A549 (cell line): ENCODE results near the gene SMIM36.

Experiments
- CHD2 ChIP-seq: fragments of 150-350 bp; IDR thresholded peaks from 2 replicates; pipeline ENCODE4 v1.6.1; 2014; ENCODE audit warnings: low read length; ENCODE audit not compliant: partially characterized antibody
- CTCF ChIP-seq: fragments of >200 bp; sonication (Bioruptor Twin); formaldehyde crosslinking; IDR thresholded peaks from 3 replicates; pipeline ENCODE4 v1.5.1; 2016
- EP300 ChIP-seq, 2 experiments: fragments of >200 bp; sonication (Bioruptor Twin); formaldehyde crosslinking; IDR thresholded peaks; 2 replicates in 1 of 2; 3 replicates in 1 of 2; pipeline ENCODE4 v1.6.1; 2016 to 2017
- HDAC2 ChIP-seq: fragments of 200-600 bp; sonication (generic); IDR thresholded peaks from 2 replicates; pipeline ENCODE4 v1.6.1; 2016
- JUN ChIP-seq, 2 experiments: fragments of >200 bp; sonication (Bioruptor Twin); formaldehyde crosslinking; IDR thresholded peaks; 2 replicates in 1 of 2; 3 replicates in 1 of 2; pipeline ENCODE4 v1.6.1; 2016 to 2017
- JUNB ChIP-seq: fragments of >200 bp; sonication (Bioruptor Twin); formaldehyde crosslinking; IDR thresholded peaks from 2 replicates; pipeline ENCODE4 v1.6.1; 2016
- KDM1A ChIP-seq: fragments of 200-600 bp; sonication (generic); IDR thresholded peaks from 2 replicates; pipeline ENCODE4 v1.6.1; 2016; ENCODE audit warnings: low read depth, mild to moderate bottlenecking
- MAX ChIP-seq: IDR thresholded peaks from 2 replicates; pipeline ENCODE4 v1.6.1; 2012
- MYC ChIP-seq: IDR thresholded peaks from 2 replicates; pipeline ENCODE4 v1.6.1; 2012; ENCODE audit warnings: mild to moderate bottlenecking, inconsistent platforms, low read length, improper control_type of control experiment, borderline replicate concordance
- PHF8 ChIP-seq: fragments of 200-600 bp; sonication (generic); IDR thresholded peaks from 2 replicates; pipeline ENCODE4 v1.6.1; 2016; ENCODE audit warnings: low read depth, mild to moderate bottlenecking, antibody characterized with exemption, moderate library complexity, borderline replicate concordance
- POLR2A ChIP-seq: IDR thresholded peaks from 2 replicates; pipeline ENCODE4 v1.6.1; 2012; ENCODE audit warnings: mild to moderate bottlenecking, low read length
- POLR2AphosphoS2 ChIP-seq: conservative IDR thresholded peaks from 2 replicates; pipeline ENCODE4 v1.6.1; 2012; ENCODE audit warnings: low read length, improper control_type of control experiment, inconsistent platforms
- RFX5 ChIP-seq: fragments of 450-650 bp; IDR thresholded peaks from 2 replicates; pipeline ENCODE4 v1.7.1; 2014; ENCODE audit warnings: antibody characterized with exemption, mild to moderate bottlenecking, moderate library complexity
- TF ChIP-seq, protein P1 (sequence below): fragments of 450-650 bp; IDR thresholded peaks from 2 replicates; pipeline ENCODE4 v1.6.1; 2014; ENCODE audit warnings: antibody characterized with exemption

DNA sequence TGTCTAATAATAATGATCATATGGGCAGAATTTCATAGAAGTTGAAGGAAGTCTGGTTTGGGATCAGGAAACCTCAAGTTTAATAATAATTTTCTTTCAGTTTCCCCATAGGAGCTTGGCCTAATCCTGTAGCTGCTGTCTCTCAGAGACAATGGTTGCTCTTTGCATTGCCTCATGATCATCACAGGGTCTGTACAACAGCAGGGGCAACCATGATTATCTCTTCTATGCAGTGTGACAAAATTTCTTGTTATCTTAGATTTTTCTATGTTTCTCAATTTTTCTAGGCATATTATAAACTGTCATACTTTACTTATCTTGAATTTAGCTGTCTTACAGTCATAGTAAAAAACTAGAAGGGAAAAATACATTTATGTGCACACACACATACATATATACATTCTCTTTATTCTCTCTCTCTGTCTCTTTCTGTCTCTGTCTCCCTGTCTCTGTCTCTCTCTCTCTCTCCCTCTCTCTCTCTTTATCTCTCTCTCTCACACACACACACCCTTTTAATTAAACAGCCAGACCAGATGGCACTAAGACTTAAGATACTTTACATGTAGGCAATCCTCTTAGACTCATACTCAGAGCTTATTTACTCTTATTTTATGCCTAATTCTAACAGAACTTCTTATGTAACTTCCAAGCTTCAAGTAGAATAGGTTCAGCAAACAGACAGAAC is 30.5 kb downstream of the SMIM36 start:
- TF ChIP-seq KDM1A: no peak
- TF ChIP-seq POLR2AphosphoS2: no peak
- no peak for TF ChIP-seq PHF8
- no peak for TF ChIP-seq CTCF
- TF ChIP-seq JUNB: no peak
- TF ChIP-seq EP300 (IDR thresholded peaks at IDR 0.05): no peak
- TF ChIP-seq, protein P1, sequence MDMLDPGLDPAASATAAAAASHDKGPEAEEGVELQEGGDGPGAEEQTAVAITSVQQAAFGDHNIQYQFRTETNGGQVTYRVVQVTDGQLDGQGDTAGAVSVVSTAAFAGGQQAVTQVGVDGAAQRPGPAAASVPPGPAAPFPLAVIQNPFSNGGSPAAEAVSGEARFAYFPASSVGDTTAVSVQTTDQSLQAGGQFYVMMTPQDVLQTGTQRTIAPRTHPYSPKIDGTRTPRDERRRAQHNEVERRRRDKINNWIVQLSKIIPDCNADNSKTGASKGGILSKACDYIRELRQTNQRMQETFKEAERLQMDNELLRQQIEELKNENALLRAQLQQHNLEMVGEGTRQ: no peak
- no peak for TF ChIP-seq POLR2A
- TF ChIP-seq RFX5: no peak
- TF ChIP-seq MAX: no peak
- TF ChIP-seq JUN (IDR thresholded peaks at IDR 0.05): no peak
- TF ChIP-seq CHD2: no peak
- no peak for TF ChIP-seq MYC
- no peak for TF ChIP-seq HDAC2
